PFSK-1 (cell line): ENCODE measurements around the gene PCCA. TPM values are rescaled to one million over a fixed set of nuclear protein-coding genes. Genes with fewer than 3 reads are reported as not detected.

Experiments used
- FOXP2 ChIP-seq: optimal IDR thresholded peaks from 2 replicates; pipeline ENCODE3; 2011; ENCODE audit warnings: borderline replicate concordance, control low read depth, inconsistent platforms; ENCODE audit not compliant: insufficient read depth; ENCODE audit errors: extremely low read length, extremely low read depth
- POLR2AphosphoS5 ChIP-seq: IDR thresholded peaks from 2 replicates; pipeline ENCODE4 v1.6.1; 2012; ENCODE audit warnings: low read depth, mild to moderate bottlenecking, control low read depth, low read length, moderate library complexity
- REST ChIP-seq, 2 experiments: IDR thresholded peaks; 2 replicates each; pipeline versions ENCODE4 v1.6.1 to v1.8.0; 2011 to 2012; ENCODE audit warnings: low read depth in 2 of 2, low read length in 2 of 2, control low read depth in 1 of 2, inconsistent platforms in 1 of 2, mild to moderate bottlenecking in 1 of 2, moderate library complexity in 1 of 2; ENCODE audit not compliant: insufficient read depth in 1 of 2
- SIN3A ChIP-seq: IDR thresholded peaks from 2 replicates; pipeline ENCODE4 v1.6.1; 2012; ENCODE audit warnings: mild to moderate bottlenecking, low read length, moderate library complexity, borderline replicate concordance; ENCODE audit not compliant: insufficient read depth
- TAF1 ChIP-seq: IDR thresholded peaks from 2 replicates; pipeline ENCODE4 v1.6.1; 2012; ENCODE audit warnings: low read length, control low read depth, borderline replicate concordance; ENCODE audit not compliant: insufficient read depth
- polyA plus RNA-seq: library from polyadenylated mRNA; unstranded; fragments of >200 nt; gene quantifications from one replicate; pipeline ENCODE4 v1.2.1, GENCODE V29; 2012; ENCODE audit warnings: low read depth, missing spikeins; ENCODE audit not compliant: insufficient read length

The PCCA gene
- polyA plus RNA-seq: 9.7 TPM

- TF ChIP-seq POLR2AphosphoS5 (peak; percentile 65), FOXP2 (peak; percentile 88), TAF1 (peak; percentile 55; the same call in 1 of the 2 replicates), REST (IDR thresholded peaks at IDR 0.05; ENCODE audit: insufficient read depth in 1 of 2, low read depth in 2 of 2, low read length in 2 of 2) (0 out of 4 replicates have a peak, but pooled peaks of 1 of the 2 experiments have one; percentile 7), SIN3A (no peak)
These were observed at the start of gene PCCA for GRCh38 chr13:100088644-100089464. Gene PCCA (plus strand): TSS chr13:100089093. CDS start chr13:100089121, 28 bp downstream.

- no peak for TF ChIP-seq POLR2AphosphoS5
- no peak for TF ChIP-seq SIN3A
- TF ChIP-seq REST (IDR thresholded peaks at IDR 0.05; ENCODE audit: insufficient read depth in 1 of 2, low read depth in 2 of 2, low read length in 2 of 2): no peak
These were observed 49.2 kb upstream of the PCCA start for GRCh38 chr13:100039740-100040139.

GRCh38 chr13:100040196-100040595, 48.7 kb upstream of the PCCA start:
- TF ChIP-seq TAF1: no peak
- TF ChIP-seq SIN3A: no peak

GRCh38 chr13:100044936-100045335, 44.0 kb upstream of the PCCA start:
- TF ChIP-seq TAF1 (no peak), FOXP2 (no peak), SIN3A (no peak), REST (IDR thresholded peaks at IDR 0.05; ENCODE audit: insufficient read depth in 1 of 2, low read depth in 2 of 2, low read length in 2 of 2) (no peak), POLR2AphosphoS5 (no peak)

- no peak for TF ChIP-seq TAF1
- TF ChIP-seq FOXP2: no peak
- TF ChIP-seq POLR2AphosphoS5: no peak
- TF ChIP-seq SIN3A: no peak
- TF ChIP-seq REST (IDR thresholded peaks at IDR 0.05; ENCODE audit: insufficient read depth in 1 of 2, low read depth in 2 of 2, low read length in 2 of 2): no peak
These were observed 43.5 kb upstream of the PCCA start for GRCh38 chr13:100045355-100045754.
